Spleen (tissue), 11 donors: ENCODE measurements around the gene IL17REL. TPM values are rescaled to one million over a fixed set of nuclear protein-coding genes. Genes with fewer than 3 reads are reported as not detected.
A peak's percentile ranks its signal among the peaks of the same experiment; 100 is the strongest.

Source experiments
- DNase-seq: peaks from one replicate; pipeline ENCODE4 v3.0.0-alpha.2; 2020
- H3K27ac ChIP-seq, 8 donors: fragments of 200-600 bp; sonication (generic) in 7 of 8; 1 replicate in 4 of 8; 2 replicates in 4 of 8; pipeline versions ENCODE4 v1.5.0 to v1.8.0; 2016 to 2021; ENCODE audit warnings: inconsistent platforms in 4 of 8, mild to moderate bottlenecking in 4 of 8, moderate library complexity in 1 of 8
- H3K27me3 ChIP-seq, 7 donors: fragments of 200-600 bp; sonication (generic) in 6 of 7; replicated peaks in 1 of 7; 1 replicate in 4 of 7; 2 replicates in 3 of 7; pipeline versions ENCODE4 v1.5.0 to v1.8.0; 2016 to 2021; ENCODE audit warnings: inconsistent platforms in 3 of 7, mild to moderate bottlenecking in 1 of 7
- H3K36me3 ChIP-seq, 6 donors: fragments of 200-600 bp; sonication (generic) in 5 of 6; 1 replicate in 4 of 6; 2 replicates in 2 of 6; pipeline versions ENCODE4 v1.5.0 to v1.8.0; 2016 to 2021; ENCODE audit warnings: inconsistent platforms in 2 of 6
- H3K4me1 ChIP-seq, 6 donors: fragments of 200-600 bp; sonication (generic) in 5 of 6; 1 replicate in 3 of 6; 2 replicates in 3 of 6; pipeline versions ENCODE4 v1.5.0 to v1.8.0; 2016 to 2021; ENCODE audit warnings: inconsistent platforms in 3 of 6
- H3K4me3 ChIP-seq, 8 donors: fragments of 200-600 bp; sonication (generic) in 7 of 8; 1 replicate in 4 of 8; 2 replicates in 4 of 8; pipeline versions ENCODE4 v1.5.0 to v1.8.0; 2016 to 2021; ENCODE audit warnings: inconsistent platforms in 4 of 8, mild to moderate bottlenecking in 4 of 8, moderate library complexity in 2 of 8
- H3K9me3 ChIP-seq, 8 donors: fragments of 200-600 bp; sonication (generic) in 7 of 8; 1 replicate in 4 of 8; 2 replicates in 4 of 8; pipeline versions ENCODE4 v1.5.0 to v1.8.0; 2016 to 2021; ENCODE audit warnings: inconsistent platforms in 4 of 8
- POLR2A ChIP-seq, 3 donors: fragments of 450-650 bp; IDR thresholded peaks; one replicate each; pipeline ENCODE4 v1.5.1; 2017; ENCODE audit warnings: antibody characterized with exemption in 3 of 3, mild to moderate bottlenecking in 1 of 3
- POLR2AphosphoS5 ChIP-seq, 3 donors: sonication (generic); formaldehyde crosslinking; IDR thresholded peaks; one replicate each; pipeline ENCODE4 v1.5.1; 2017; ENCODE audit warnings: antibody characterized with exemption in 3 of 3
- WGBS, 5 donors: extraction: QIAGEN DNeasy Blood & Tissue Kit in 3 of 5; methylation state at CpG; one replicate each; pipeline versions ENCODE4 v1.1.5 to v1.1.7; 2013 to 2018; 5-methylcytosine and 5-hydroxymethylcytosine counted together
- intact Hi-C: fragments of 100-400 bp; cut with DNase I; formaldehyde crosslinking; loops from one replicate; pipeline ENCODE4 v1.15.0; 2023; ENCODE audit warnings: low total_unique reads
- polyA plus RNA-seq, 3 donors: library from polyadenylated mRNA; stranded (reverse); fragments of 200-250 nt; gene quantifications; one replicate each; pipeline ENCODE4 v1.2.1, GENCODE V29; 2013
- total RNA-seq, 7 donors: library from RNA; depleted of rRNA in 3 of 7; stranded (reverse); fragments of >200 nt in 3 of 7; fragmentation: NEBNext Ultra II Directional in 4 of 7; extraction: Animal tissue kit (Norgen Biotek cat#: 25700) in 4 of 7; gene quantifications; one replicate each; pipeline versions ENCODE4 v1.1.0 to v1.2.1, GENCODE V29; 2016 to 2021
- TF ChIP-seq, protein P1 (sequence below), 11 experiments: fragments of 200-600 bp in 7 of 11; fragments of 450-650 bp in 4 of 11; sonication (generic) in 4 of 11; IDR thresholded peaks in 8 of 11; conservative IDR thresholded peaks in 3 of 11; 1 replicate in 7 of 11; 2 replicates in 4 of 11; pipeline versions ENCODE4 v1.4.0 to v1.8.0; 2016 to 2021; ENCODE audit warnings: antibody characterized with exemption in 11 of 11, inconsistent platforms in 4 of 11, mild to moderate bottlenecking in 1 of 11
- donor health status: healthy with polysubstance abuse.
- donor health status: DM: no; HTN: no; CAD: no; lungs with moderate emphysema.
- donor health status: DM: no; HTN: no; CAD: no.
- donor health status: Bipolar disorder and iron deficiency.
- donor health status: healthy.
- donor health status: DM: no; HTN: no; CAD: no.
- donor health status: DM: yes; HTN: yes; CAD: no.

Gene IL17REL
- total and polyA plus RNA-seq, 10 donors: 0.21 to 1.9 (median 0.83) TPM

DNA sequence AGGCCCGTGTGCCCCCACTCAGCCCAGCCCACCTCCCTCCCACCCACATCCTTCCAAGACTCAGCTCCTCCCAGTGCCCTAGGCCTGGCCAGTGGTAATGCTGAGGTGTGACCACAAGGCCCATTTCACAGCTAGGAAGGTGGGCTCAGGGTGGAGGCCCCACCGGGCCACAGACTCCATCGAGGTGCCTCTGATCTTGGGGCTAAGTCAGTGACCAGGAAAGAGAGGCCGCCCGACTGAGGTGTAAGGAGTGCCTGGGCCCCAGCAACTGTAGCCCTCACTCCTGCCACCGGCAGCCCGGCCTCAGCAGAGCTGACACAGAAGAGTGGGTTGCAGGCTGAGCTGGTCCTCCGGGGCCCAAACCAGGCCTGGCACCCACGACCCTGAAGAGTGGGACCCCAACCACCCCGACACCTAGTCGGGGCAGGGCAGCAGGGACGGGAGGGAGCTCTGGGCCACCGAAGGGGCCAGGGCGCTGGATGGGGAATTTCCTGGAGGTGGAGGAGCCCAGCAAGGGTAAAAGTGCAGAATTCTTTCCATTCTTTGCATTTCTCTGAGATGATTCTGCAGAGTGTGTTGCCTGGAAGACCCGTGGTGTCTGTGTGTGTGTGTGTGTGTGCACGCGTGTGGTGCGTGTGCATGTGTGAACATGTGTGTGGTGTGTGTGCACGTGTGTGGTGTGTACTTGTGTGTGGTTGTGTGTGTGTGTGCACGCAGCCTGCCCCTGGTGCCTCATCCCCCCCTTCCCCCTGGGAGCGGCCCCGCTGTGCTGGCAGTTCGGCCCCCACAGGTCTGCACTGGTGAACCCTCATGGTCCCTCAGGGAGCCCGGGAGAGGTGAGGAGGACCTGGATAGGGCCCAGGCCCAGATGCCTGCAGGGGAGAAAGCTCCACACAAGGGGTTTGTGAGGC, 60.3 kb downstream of the IL17REL start:
- intact Hi-C loops: no loop called here
- WGBS, 5 donors: 79 to 85% (median 84%) methylated on average over 14 to 24 of the region's 24 CpGs
- peaks cover 2 to 63% (median 43%) of the 10 kb centered on the region in 6 donors for H3K4me1 ChIP-seq

DNA sequence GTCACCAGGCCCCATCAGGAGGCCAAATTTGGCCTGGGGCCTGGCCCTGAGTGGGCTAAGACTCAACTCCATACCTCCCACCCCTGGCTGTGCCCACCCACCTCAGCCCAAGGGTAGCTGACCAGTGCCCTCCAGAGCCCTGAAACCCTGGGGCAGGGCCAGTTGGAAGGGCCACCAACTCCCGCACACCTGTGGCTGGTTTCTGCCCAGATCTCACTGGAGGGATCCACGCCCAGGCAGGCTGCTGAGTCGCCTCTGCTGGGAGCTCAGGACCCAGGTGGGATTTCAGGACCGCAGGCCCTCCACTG, 60.9 kb downstream of the IL17REL start:
- 80 to 93% (median 92%) methylated on average over 2 to 4 of the region's 4 CpGs for WGBS, 5 donors
- Histone ChIP-seq H3K9me3 (no peaks in the 10 kb centered on the region), H3K27me3 (no peaks in the 10 kb centered on the region), H3K36me3 (no peaks in the 10 kb centered on the region), H3K27ac (peak overlapping the region in 5 of 8 donors; percentile 14 to 92 (median 85)), H3K4me1 (peaks cover 2 to 62% (median 43%) of the 10 kb centered on the region in 6 donors), H3K4me3 (no peak overlapping the region)
- TF ChIP-seq POLR2A (IDR thresholded peaks at IDR 0.05) (no peak), POLR2AphosphoS5 (IDR thresholded peaks at IDR 0.05) (no peak)
- TF ChIP-seq, protein P1, sequence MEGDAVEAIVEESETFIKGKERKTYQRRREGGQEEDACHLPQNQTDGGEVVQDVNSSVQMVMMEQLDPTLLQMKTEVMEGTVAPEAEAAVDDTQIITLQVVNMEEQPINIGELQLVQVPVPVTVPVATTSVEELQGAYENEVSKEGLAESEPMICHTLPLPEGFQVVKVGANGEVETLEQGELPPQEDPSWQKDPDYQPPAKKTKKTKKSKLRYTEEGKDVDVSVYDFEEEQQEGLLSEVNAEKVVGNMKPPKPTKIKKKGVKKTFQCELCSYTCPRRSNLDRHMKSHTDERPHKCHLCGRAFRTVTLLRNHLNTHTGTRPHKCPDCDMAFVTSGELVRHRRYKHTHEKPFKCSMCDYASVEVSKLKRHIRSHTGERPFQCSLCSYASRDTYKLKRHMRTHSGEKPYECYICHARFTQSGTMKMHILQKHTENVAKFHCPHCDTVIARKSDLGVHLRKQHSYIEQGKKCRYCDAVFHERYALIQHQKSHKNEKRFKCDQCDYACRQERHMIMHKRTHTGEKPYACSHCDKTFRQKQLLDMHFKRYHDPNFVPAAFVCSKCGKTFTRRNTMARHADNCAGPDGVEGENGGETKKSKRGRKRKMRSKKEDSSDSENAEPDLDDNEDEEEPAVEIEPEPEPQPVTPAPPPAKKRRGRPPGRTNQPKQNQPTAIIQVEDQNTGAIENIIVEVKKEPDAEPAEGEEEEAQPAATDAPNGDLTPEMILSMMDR (IDR thresholded peaks at IDR 0.05 in 8 of 11, conservative IDR thresholded peaks at IDR 0.05 in 3 of 11): no peak
- no peak for DNase-seq
- intact Hi-C loops: no loop called here

More for the DNA sequence above, 60.3 kb downstream of the IL17REL start:
- H3K36me3 ChIP-seq: no peaks in the 10 kb centered on the region
- peak overlapping the region in 6 of 8 donors; percentile 73 to 92 (median 81) for H3K27ac ChIP-seq
- DNase-seq: no peak
- no peak overlapping the region for H3K4me3 ChIP-seq
- H3K27me3 ChIP-seq: no peaks in the 10 kb centered on the region
- no peaks in the 10 kb centered on the region for H3K9me3 ChIP-seq
- TF ChIP-seq, protein P1 (IDR thresholded peaks at IDR 0.05 in 8 of 11, conservative IDR thresholded peaks at IDR 0.05 in 3 of 11): no peak
- no peak for TF ChIP-seq POLR2AphosphoS5 (IDR thresholded peaks at IDR 0.05)
- TF ChIP-seq POLR2A (IDR thresholded peaks at IDR 0.05): no peak

DNA sequence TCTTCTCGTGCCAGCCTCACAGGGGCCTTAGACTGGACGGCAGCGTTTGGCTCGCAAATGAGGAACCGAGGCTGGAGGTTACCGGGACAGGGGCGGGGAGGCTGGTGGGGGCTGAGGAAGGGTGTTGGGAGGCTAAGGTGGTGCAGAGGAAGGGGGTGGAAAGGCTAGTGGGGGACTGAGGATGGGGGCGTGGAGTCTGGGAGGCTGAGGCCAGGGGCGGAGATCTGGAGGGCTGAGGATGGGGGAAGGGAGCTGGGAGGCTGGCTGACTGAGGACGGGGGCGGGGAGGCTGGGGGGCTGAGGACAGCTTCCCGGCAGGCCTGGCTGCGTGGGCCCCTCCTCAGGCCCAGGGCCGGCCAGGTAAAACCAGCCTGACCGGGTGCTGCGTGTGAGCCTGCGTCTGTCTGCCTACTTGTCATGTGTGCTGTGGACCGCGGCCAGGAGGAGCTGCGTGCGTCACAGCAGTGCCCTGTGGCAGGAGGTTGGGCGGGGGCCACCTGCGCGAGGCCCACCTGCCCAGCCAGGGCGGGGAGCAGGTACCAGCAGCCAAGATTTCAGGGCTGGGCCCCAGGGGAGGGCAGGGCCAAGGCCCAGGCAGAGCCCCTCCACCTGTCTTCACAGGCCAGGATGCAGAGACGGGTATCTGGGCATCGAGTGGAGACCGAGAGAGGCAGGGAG, 61.4 kb downstream of the IL17REL start:
- Histone ChIP-seq H3K27ac (peak overlapping the region in 4 of 8 donors; percentile 14 to 92 (median 86)), H3K4me3 (no peak overlapping the region), H3K27me3 (no peaks in the 10 kb centered on the region), H3K36me3 (no peaks in the 10 kb centered on the region), H3K9me3 (no peaks in the 10 kb centered on the region), H3K4me1 (peaks cover 2 to 67% (median 44%) of the 10 kb centered on the region in 6 donors)
- intact Hi-C loops: no loop called here
- WGBS, 5 donors: 65 to 87% (median 79%) methylated on average over 27 to 28 of the region's 28 CpGs
- DNase-seq: no peak
- TF ChIP-seq, protein P1 (IDR thresholded peaks at IDR 0.05 in 8 of 11, conservative IDR thresholded peaks at IDR 0.05 in 3 of 11): no peak
- TF ChIP-seq POLR2A (IDR thresholded peaks at IDR 0.05) (no peak), POLR2AphosphoS5 (IDR thresholded peaks at IDR 0.05) (peak in 1 of 3 donors; percentile 20)
